ENCODE data around the gene MAP3K6.
"Not testable (repeated sequence)": the region's sequence is repeated elsewhere in the genome, so short reads cannot be mapped to it uniquely, and the experiment has no call there.

The MAP3K6 gene

GRCh38 chr1:27366411-27367159 is at the start of gene MAP3K6:
Gene MAP3K6, minus strand, starts transcription at chr1:27366961. Its CDS starts 364 bp downstream, at chr1:27366597.
- DNase-seq: peak; percentile 31

GRCh38 chr1:27414091-27414490 is 47.3 kb upstream of the MAP3K6 start:
- no peak for DNase-seq

DNA sequence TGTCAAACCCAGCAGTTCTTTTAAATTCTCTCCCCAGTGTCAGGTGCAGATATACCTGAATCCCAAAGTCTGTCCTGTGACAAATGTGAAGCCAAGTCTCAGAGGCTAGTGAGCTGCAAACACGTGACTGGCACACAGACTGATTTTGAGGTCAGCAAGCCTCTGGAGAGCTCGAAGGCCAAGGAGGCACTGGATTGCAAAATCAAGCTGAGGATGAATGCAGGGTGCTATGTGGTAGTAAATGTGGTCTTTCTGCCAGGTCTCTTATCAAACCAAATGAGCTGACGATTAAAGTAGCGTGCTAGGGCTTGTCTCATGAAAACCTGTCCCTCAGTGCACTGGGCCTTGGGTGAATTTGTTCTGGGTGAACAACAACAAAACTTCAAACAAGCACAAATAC is 46.2 kb upstream of the MAP3K6 start:
- DNase-seq: no peak

DNA sequence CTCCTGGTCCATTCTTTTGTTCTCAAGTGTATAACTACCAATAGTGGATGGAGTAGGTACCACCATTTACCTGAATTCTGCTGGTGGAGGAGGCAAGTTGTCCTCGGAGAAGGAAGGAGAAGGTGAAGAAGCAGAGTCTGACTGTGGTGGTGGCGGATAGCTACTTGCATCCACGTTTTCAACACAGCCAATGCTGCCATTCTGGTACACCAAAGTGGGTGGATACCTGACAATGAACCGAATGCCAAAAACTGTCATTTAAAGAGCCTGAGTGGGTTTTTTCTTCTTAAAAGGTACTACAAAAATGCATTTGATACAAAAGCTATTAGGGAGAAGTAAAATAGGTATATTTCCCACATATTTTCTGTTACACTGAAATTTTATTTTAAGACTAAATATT is 45.7 kb upstream of the MAP3K6 start:
- no peak for DNase-seq

GRCh38 chr1:27410709-27411108 is 43.9 kb upstream of the MAP3K6 start:
- no peak for DNase-seq

- no peak for DNase-seq
These were observed 42.9 kb upstream of the MAP3K6 start for GRCh38 chr1:27409669-27410068.

GRCh38 chr1:27408151-27408550 is 41.4 kb upstream of the MAP3K6 start:
- no peak for DNase-seq

DNA sequence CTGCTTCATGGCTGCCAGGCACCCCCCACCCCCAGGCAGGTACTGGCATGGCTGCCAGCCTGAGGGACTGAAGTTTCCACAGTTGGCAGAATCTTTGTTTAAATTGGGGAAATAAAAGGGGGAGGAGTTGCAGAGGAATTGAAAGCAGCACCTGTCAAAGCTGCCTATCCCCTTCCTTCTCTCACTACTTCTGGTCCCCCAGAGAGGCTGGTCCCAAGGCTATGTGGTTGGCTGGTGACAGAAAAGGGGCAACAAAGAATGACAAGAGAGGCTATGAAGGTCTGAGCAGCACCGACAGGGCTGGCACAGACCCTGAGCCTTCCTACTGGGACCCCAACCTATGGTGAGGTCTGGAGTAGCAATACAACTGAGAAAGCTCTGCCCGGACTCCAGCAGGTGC is 40.0 kb upstream of the MAP3K6 start:
- not testable (repeated sequence) for DNase-seq

- no peak for DNase-seq
These were observed 39.6 kb upstream of the MAP3K6 start for GRCh38 chr1:27406362-27406680.

GRCh38 chr1:27405598-27406361 is 39.0 kb upstream of the MAP3K6 start:
- not testable (repeated sequence) for DNase-seq

- DNase-seq: no peak
These were observed 38.3 kb upstream of the MAP3K6 start for GRCh38 chr1:27405074-27405473.

- DNase-seq: no peak
These were observed 37.2 kb upstream of the MAP3K6 start for GRCh38 chr1:27403931-27404330.

DNA sequence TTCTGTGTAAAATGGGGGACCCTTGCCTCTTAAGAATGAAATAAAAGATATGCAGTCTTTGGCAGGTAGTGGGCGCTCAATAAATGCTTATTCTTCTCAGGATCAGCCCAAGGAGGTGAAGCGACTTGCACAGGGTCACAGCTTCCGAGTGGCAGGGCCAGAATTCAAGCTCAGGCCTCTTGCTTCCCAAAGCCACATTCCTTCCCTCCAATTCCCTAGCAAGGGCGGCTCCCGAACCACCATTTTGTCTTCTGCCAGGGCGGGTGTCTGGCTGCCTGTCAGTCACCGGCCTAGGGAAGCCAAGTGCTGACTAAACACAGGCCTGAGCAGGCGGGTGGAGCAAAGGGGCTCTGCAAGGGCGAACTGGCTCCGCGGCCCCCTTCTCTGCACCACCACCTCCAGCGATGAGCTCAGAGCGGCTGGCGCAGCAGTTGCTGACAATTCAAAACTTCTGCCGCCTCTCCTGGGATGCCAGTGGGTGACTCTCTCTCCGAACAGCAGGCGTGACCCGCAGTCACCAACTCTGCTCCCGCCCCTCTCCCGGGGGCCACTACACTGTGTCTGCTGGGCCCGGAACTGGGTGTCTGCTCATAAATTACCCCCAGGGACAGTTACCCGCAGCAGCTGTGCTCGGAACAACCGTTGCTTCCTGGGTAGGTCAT is 36.4 kb upstream of the MAP3K6 start:
- no peak for DNase-seq

GRCh38 chr1:27402349-27402754 is 35.6 kb upstream of the MAP3K6 start:
- DNase-seq: peak; percentile 24

DNA sequence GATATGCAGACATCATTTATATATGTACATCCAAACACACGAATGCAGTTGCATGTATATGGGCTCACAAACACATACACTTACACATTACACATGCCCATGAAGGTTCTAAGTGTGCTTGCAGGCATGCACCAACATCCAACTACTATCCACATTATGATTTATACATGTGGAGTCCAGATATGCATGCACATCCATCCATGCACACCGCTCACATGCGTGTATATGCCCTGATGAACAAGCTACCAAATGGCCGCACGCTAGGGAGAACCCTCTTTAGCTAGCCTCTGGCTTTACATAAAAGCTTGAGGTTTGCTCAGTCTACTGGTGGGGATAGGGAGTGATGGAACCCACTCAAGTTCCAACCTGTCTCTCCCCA is 34.2 kb upstream of the MAP3K6 start:
- no peak for DNase-seq

DNA sequence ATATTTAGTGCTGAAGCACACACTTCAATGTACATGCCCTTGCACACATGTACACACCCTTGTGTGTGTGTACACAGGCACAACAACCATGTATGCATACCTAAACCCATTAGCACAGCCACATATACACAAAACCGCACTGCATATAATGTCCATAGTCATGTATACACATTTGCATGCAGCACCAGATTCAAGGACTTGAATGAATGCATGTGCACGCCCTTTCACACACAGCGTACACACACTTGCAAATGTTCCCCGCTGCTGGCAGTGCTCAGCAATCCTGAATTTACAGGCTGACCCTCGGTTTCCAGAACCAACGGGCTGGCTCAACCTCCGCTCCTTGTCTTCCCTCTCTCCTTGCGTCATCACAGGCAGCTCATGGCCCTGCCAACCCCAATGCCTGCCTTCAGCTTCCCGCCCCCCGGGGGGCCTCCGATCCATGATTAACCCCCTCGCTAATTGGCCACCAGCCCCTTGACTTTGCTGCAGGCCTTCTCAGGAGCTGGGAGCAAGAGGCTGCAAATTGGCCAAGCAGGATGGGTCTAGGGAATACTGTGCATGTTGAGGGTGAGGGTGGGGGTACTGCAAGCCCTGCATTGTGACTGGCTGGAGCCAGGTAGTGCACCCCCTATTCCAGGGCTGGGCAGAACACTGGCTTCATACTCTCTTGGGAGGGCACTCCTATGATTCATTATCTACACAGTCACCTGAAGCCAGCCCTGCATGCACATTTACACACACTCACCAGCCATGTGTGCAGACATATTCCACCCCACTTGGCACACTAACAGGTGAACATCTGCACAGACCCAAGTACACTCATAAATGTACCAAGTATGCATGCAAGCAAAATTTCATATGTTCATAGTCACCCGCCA is 33.6 kb upstream of the MAP3K6 start:
- DNase-seq: no peak

GRCh38 chr1:27399251-27400025 is 32.7 kb upstream of the MAP3K6 start:
- DNase-seq: no peak

- DNase-seq: no peak
These were observed 31.8 kb upstream of the MAP3K6 start for GRCh38 chr1:27398405-27399149.

GRCh38 chr1:27397749-27398148 is 31.0 kb upstream of the MAP3K6 start:
- no peak for DNase-seq

GRCh38 chr1:27397110-27397509 is 30.3 kb upstream of the MAP3K6 start:
- DNase-seq: no peak

DNA sequence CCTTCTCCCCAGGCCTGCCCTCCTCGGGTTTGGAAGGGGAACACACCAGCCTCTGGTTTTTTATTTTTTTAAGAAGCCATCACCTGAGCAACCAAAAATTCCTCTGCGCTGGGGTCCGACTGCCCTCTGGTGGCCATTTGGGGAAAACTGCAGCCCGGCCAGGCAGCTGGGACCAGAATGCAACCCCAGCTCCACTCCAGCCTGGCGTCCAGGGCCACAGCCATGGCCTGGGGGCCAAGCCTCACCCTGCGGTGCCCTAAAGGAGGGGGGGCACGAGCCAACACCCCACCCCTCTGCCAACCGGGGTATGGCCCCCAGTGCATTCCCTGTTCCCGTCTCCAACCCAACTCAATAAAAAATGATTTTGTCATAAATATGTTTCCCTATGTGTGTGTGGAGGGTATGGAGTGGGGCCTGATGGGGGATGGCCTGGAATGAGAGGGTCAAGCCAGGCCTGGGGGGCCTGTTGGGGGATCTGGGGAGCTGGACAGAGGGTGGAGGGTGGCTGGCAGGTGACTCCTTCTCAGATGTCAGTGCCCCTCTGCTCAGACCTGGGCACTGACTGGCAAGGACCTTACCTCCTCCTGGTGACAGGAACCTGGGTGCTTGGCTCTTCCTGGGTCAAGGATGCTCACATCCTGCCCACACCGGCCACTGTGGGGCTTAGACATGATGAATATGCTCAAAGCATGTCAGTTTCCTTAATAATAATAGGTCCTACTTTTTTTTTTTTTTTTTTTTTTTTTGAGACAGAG is 28.9 kb upstream of the MAP3K6 start:
- peak; percentile 52 for DNase-seq

Measured in COR-L47 (cell line).